DMS53 treated with DMSO at 0.1 percent for 48 hours (cell line): Measurements from ENCODE around the gene MRPL17.
"Not testable (repeated sequence)": the region's sequence is repeated elsewhere in the genome, so short reads cannot be mapped to it uniquely, and the experiment has no call there.

Source experiments
- DNase-seq: peaks from one replicate; lab custom pipeline; 2025; ENCODE audit not compliant: unreplicated experiment; lab: John Stamatoyannopoulos, UW

MRPL17 gene

DNA sequence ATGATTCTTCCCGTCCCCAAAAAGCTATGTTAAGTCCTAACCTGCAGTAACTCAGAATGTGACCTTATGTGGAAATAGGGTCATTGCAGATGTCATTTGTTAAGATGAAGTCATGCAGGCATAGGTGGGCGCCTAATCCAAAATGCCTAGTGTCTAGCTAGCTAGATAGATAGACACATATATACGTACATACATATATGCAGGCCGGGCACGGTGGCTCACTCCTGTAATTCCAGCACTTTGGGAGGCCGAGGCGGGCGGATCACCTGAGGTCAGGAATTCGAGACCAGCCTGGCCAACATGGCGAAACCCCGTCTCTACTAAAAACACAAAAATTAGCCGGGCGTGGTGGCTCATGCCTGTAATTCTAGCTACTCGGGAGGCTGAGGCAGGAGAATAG is 928 bp upstream of the MRPL17 start:
- not testable (repeated sequence) for DNase-seq

- DNase-seq: no peak
Observed at GRCh38 chr11:6682591-6682935, 577 bp downstream of the MRPL17 start.

DNA sequence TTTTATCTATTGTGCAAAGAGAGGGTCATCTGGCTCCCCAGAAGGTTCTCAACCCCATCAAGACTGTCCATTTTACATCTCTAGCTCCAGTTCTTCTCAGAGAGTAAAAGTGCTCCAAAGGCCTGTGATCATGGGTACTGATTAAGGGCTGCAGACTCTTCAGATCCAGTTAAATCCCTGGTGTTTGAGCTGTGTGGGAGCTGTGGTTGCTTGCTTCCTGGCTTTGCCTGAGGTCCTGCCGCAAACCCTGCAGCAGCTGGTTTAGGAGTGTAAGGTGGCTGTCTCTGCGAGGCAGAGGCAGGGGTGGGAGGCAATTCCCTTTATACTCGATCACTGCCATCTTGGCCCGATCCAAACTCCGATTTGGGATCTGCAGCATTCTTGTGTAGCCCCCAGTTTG is 1.2 kb downstream of the MRPL17 start:
- no peak for DNase-seq

- DNase-seq: no peak
Observed at GRCh38 chr11:6681505-6681904, 1.6 kb downstream of the MRPL17 start.

DNA sequence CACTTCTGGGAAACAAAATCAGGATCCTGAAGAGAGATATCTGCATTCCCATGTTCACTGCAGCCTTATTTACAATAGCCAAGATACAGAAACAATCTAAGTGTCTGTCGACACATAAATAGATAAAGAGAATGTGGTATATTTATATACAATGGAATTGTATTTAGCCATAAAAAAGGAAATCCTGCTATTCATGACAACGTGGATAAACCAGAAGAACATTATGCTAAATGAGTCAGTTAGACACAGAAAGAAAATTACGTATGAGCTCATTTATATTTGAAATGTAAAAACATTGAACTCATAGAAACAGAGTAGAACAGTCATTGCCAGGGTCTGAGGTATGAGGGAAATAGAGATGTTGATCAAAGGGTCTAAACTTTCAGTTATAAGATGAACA is 6.1 kb downstream of the MRPL17 start:
- DNase-seq: no peak

- no peak for DNase-seq
Observed at GRCh38 chr11:6674862-6675261, 8.3 kb downstream of the MRPL17 start.

- DNase-seq: no peak
Observed at GRCh38 chr11:6674219-6674597, 8.9 kb downstream of the MRPL17 start.

DNA sequence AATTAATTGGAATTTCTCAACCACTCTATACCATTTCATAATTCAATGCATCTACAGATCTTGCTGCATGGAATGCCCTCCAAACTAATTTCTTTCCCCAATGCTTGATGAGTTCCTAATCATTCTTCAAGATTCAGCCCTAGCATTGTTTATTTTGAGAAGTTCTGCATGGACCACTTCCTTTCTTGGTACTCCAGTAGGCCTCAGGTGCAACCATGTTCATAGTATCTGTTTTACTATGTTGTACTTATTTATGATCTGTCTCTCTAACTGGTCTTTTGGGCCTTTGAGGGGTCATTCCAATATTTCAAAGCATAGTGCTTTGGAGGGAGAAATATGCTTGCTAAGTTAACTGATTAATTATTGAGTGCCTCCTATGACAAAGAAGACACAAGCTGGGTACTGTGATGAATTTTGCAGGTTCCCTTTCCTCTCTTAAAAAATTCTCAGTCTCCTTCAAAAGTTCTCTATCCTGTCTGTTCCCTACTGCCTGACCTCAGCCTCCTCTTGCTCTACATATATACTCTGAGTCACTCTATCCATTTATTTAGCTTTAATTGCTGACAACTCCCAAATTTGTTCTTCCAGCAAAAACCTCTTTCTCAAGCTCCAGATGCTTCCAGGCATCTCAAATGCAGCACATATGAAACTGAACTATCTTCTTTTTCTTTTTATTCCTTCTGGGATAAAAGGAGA is 9.5 kb downstream of the MRPL17 start:
- no peak for DNase-seq

GRCh38 chr11:6671991-6672390 is 11.1 kb downstream of the MRPL17 start:
- DNase-seq: no peak

- DNase-seq: no peak
Observed at GRCh38 chr11:6670202-6670830, 12.8 kb downstream of the MRPL17 start.

DNA sequence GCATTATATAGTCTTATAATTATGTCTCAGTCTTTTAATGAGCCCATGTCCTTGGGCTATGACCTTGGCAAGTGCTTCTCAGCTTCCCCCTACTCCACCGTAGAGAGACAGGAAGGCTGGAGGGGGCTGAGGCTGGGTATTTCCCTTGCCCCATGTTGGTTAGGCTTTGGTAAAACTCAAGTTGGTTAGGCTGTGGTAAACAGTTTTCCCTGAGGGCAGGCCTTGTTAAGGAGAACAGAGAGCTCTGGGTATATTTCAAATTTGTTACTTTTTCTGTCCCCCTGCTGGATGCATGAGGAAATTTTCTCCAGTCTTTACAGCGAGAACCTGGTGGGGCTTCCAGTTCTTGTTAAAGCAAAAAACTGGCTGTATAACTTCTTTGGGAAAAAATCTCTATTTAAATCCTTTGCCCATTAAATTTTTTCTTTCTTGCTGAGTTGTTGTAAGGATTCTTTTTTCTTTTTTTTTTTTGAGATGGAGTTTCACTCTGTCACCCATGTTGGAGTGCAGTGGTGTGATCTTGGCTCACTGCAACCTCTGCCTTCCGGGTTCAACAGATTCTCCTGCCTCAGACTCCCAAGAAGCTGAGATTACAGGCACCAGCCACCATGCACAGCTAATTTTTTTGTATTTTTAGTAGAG is 15.3 kb downstream of the MRPL17 start:
- no peak for DNase-seq

DNA sequence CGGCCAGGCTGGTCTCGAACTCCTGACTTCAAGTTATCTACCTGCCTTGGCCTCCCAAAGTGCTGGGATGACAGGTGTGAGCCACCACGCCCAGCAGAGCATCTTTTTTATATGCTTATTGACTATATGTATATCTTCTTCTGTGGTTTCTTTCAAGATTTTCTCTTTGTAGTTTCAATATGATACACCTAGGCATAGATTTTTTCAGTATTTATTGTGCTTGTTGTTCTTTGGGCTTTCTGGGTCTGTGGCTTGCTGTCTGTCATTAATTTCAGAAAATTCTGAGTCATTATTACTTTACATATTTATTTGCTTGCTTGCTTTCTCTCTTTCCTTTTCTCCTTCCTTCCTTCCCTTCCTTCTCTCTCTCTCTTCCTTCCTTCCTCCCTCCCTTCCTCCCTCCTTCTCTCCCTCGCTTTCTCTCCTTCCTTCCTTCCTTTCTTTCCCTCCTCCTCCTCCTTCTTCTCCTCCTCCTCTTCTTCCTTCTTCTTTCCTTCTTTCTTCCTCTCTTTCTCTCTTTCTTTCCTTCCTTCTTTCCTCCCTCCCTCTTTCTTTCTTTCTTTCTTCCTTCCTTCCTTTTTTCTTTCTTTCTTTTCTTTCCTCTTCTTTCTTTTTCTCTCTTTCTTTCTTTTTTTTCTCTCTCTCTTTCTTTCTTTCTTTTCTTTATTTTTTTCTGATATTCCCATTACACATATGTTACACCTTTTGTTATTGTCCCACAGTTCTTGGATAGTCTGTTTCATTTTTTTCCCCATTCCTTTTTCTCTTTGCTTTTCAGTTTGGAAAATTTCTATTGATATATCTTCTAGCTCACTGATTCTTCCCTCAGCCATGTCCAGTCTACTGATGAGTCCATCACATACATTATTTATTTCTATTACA is 16.6 kb downstream of the MRPL17 start:
- no peak for DNase-seq

GRCh38 chr11:6664551-6664950 is 18.6 kb downstream of the MRPL17 start:
- DNase-seq: no peak

DNA sequence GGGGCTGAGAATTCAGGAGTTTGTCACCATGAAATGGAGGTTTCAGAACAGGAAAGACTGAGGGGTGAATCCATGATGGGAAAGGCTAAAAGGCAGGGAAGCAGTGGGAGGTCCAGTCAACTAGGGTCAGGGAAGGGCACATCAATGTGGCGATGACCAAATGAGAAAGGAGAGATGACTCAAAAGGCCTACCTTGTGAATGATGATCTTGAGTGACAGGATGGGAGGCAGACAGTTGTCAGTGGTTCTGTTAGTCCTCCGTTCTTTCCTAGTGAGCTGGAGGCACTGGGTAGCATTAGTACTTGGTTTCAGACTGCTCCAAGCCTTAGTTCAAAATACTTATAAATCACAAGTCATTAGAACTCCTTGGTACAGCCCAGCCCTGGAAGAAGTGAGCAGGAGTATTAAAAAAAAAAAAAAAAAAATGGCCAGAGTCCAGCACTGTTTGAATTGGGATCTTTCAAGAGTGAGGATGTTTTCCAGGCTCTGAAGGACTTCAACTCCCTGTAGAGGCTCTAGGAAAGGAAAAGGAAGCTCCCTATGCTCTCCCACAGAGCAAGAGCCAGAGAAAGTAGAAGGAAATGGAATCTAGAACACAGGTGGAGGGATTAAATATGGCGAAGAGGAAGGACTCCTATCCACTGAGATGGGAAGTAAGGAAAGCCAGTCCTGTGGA is 19.2 kb downstream of the MRPL17 start:
- no peak for DNase-seq

- no peak for DNase-seq
Observed at GRCh38 chr11:6660712-6661111, 22.4 kb downstream of the MRPL17 start.

DNA sequence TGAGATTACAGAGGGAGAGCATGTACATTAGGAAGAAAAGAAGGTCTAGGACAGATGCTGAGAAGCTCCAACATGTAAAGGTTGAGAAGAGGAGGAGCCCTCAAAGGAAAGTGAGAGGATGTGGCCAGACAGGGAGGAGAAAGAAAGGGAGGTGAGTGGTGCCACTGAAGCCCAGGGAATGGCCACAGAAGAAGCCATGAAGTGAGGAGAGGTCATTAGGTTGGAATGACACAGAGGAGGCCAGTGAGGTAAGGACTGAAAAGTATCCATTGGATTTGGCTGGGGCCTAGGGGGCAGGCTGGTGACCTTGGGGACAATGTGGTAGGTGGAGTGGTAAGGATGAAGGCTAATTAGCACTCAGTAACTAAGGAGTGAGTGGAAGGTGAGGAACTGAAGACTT is 24.5 kb downstream of the MRPL17 start:
- DNase-seq: no peak

DNA sequence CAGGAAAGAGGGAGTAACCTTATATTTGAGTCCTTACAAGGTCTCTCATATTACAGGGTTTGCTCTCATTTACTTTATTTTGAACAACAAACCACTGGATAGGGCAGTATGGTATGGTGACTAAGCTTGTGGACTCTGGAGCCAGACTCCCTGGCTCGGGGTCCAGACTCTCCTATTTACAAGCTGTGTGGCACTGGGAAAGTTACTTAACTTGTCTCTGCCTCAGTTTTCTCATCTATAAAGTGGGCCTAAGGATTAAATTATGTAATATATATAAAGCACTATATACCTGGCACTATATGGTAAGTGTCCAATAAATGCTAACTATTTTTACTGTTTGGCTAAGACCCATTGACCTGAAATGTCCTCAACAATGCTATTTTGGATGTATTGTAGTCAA is 25.8 kb downstream of the MRPL17 start:
- DNase-seq: no peak

- no peak for DNase-seq
Observed at GRCh38 chr11:6656936-6657335, 26.2 kb downstream of the MRPL17 start.

- no peak for DNase-seq
Observed at GRCh38 chr11:6656584-6656915, 26.6 kb downstream of the MRPL17 start.

GRCh38 chr11:6655790-6656583 is 27.2 kb downstream of the MRPL17 start, which contains the start of gene DCHS1:
TSS of gene DCHS1 (minus strand) at chr11:6655809. CDS start at chr11:6641613, 14,196 bp downstream.
- DNase-seq: no peak
